K562 (cell line): Measurements from ENCODE around the gene CCDC196. TPM values are rescaled to one million over a fixed set of nuclear protein-coding genes. Genes with fewer than 3 reads are reported as not detected.
A peak's percentile ranks its signal among the peaks of the same experiment; 100 is the strongest.

Experiments used
- ATAC-seq: fragments of 200-7000 bp; cut with Tn5 transposase; 3 replicates; pipeline ENCODE4 v1.9.1; 2020; ENCODE audit warnings: moderate library complexity
- BruUV-seq: library from RNA; stranded (reverse); fragments of 400-500 nt; replicated peaks from 2 replicates; lab custom pipeline; 2021; lab: Mats Ljungman, UMichigan
- CTCF ChIA-PET: fragments of 300-600 bp; formaldehyde crosslinking; extraction: SDS; loops from one replicate; lab custom pipeline; 2021; ENCODE audit warnings: low intra/inter-chr PET ratio; lab: Yijun Ruan, JAX
- POLR2A ChIA-PET: fragments of 300-600, 350-650 bp; sonication (Branson Sonifier 250); formaldehyde crosslinking; extraction: SDS; loops from one replicate; lab custom pipeline; 2021; ENCODE audit warnings: antibody characterized with exemption, inconsistent platforms; lab: Yijun Ruan, JAX
- DNase-seq, 4 experiments: peaks; one replicate each; pipeline versions ENCODE4 v3.0.0 to v3.0.0-alpha.2; 2011 to 2018; ENCODE audit warnings: low spot score in 3 of 4, mixed read lengths in 3 of 4; ENCODE audit errors: extremely low read depth in 1 of 4
- FAIRE-seq: peaks from 2 replicates; lab custom pipeline; 2011; peaks lifted over from hg19 to GRCh38; lab: Jason Lieb, UNC
- H2AFZ ChIP-seq: 2 replicates; pipeline ENCODE4 v1.6.0; 2011; ENCODE audit warnings: low read depth, low read length, control low read depth, inconsistent platforms
- H3K27ac ChIP-seq: fragments of 200-600 bp; 3 replicates; pipeline ENCODE4 v1.8.0; 2011; ENCODE audit warnings: low read depth, mild to moderate bottlenecking, control low read depth, inconsistent platforms, low read length, moderate library complexity, mixed read lengths; ENCODE audit errors: extremely low read depth
- H3K27me3 ChIP-seq, 2 experiments: fragments of 300-600 bp in 1 of 2; 2 replicates in 1 of 2; 3 replicates in 1 of 2; pipeline versions ENCODE4 v1.6.0 to v1.8.0; 2011; ENCODE audit warnings: inconsistent platforms in 2 of 2, low read length in 2 of 2, mild to moderate bottlenecking in 1 of 2, mixed read lengths in 1 of 2, moderate library complexity in 1 of 2; ENCODE audit not compliant: control insufficient read depth in 2 of 2, insufficient read depth in 2 of 2
- H3K36me3 ChIP-seq: fragments of 300-600 bp; 3 replicates; pipeline ENCODE4 v1.8.0; 2011; ENCODE audit warnings: mild to moderate bottlenecking, low read length, inconsistent platforms; ENCODE audit not compliant: control insufficient read depth, insufficient read depth
- H3K4me1 ChIP-seq, 2 experiments: fragments of 200-600 bp in 1 of 2; replicated peaks in 1 of 2; 2 replicates in 1 of 2; 3 replicates in 1 of 2; pipeline versions ENCODE4 v1.5.1 to v1.8.0; 2011; ENCODE audit warnings: inconsistent platforms in 2 of 2, low read length in 2 of 2, mild to moderate bottlenecking in 1 of 2, mixed read lengths in 1 of 2, moderate library complexity in 1 of 2; ENCODE audit not compliant: control insufficient read depth in 2 of 2, insufficient read depth in 2 of 2
- H3K4me2 ChIP-seq: 2 replicates; pipeline ENCODE4 v1.6.1; 2011; ENCODE audit warnings: low read length, control low read depth, inconsistent platforms, mixed read lengths; ENCODE audit not compliant: insufficient read depth
- H3K4me3 ChIP-seq: fragments of 200-600 bp; sonication (generic), shearing (Covaris generic); 2 replicates; pipeline ENCODE4 v1.5.1; 2016; ENCODE audit warnings: control low read depth, inconsistent platforms
- H3K79me2 ChIP-seq: fragments of 200-600 bp; 3 replicates; pipeline ENCODE4 v1.8.0; 2011; ENCODE audit warnings: low read length, inconsistent platforms; ENCODE audit not compliant: control insufficient read depth, insufficient read depth
- H3K9ac ChIP-seq, 2 experiments: 2 replicates each; pipeline versions ENCODE4 v1.6.0 to v1.6.1; 2011; ENCODE audit warnings: low read depth in 2 of 2, low read length in 2 of 2, control low read depth in 1 of 2, inconsistent platforms in 1 of 2, mild to moderate bottlenecking in 1 of 2, mixed read lengths in 1 of 2; ENCODE audit not compliant: insufficient read depth in 1 of 2
- H3K9me1 ChIP-seq: one replicate; pipeline ENCODE4 v1.6.0; 2011; ENCODE audit warnings: inconsistent platforms, mild to moderate bottlenecking, low read length, moderate library complexity; ENCODE audit not compliant: control insufficient read depth, insufficient read depth
- H3K9me3 ChIP-seq: replicated peaks from 2 replicates; pipeline ENCODE4 v1.5.1; 2011; ENCODE audit warnings: low read depth, low read length, inconsistent platforms; ENCODE audit not compliant: control insufficient read depth, insufficient read depth
- H4K20me1 ChIP-seq: replicated peaks from 2 replicates; pipeline ENCODE4 v1.6.1; 2011; ENCODE audit warnings: low read length, inconsistent platforms, mixed read lengths; ENCODE audit not compliant: control insufficient read depth, insufficient read depth
- ARID1B ChIP-seq: fragments of 450-650 bp; IDR thresholded peaks from 2 replicates; pipeline ENCODE4 v1.6.1; 2016; ENCODE audit warnings: antibody characterized with exemption, mild to moderate bottlenecking, inconsistent platforms
- ATF2 ChIP-seq: sonication (generic); formaldehyde crosslinking; IDR thresholded peaks from 2 replicates; pipeline ENCODE4 v1.8.1; 2022; ENCODE audit warnings: missing genetic modification reagents
- CBFA2T3 ChIP-seq: fragments of 450-650 bp; IDR thresholded peaks from 2 replicates; pipeline ENCODE4 v1.6.1; 2017
- GATAD2B ChIP-seq: fragments of 450-650 bp; IDR thresholded peaks from 2 replicates; pipeline ENCODE4 v1.6.1; 2017; ENCODE audit warnings: mild to moderate bottlenecking, borderline replicate concordance
- HMGN3 ChIP-seq: IDR thresholded peaks from 2 replicates; pipeline ENCODE4 v1.6.1; 2011; ENCODE audit warnings: borderline replicate concordance, low read depth, mild to moderate bottlenecking, mixed read lengths, low read length; ENCODE audit not compliant: insufficient read length; ENCODE audit errors: extremely low read depth
- MCM3 ChIP-seq: fragments of 450-650 bp; IDR thresholded peaks from 2 replicates; pipeline ENCODE4 v1.6.1; 2016
- MITF ChIP-seq: IDR thresholded peaks from 2 replicates; pipeline ENCODE4 v1.6.1; 2014; ENCODE audit warnings: antibody characterized with exemption
- SMAD4 ChIP-seq: fragments of 250-450 bp; sonication (Bioruptor Pico); conservative IDR thresholded peaks from 2 replicates; pipeline ENCODE4 v1.8.0; 2021; ENCODE audit warnings: inconsistent platforms, mild to moderate bottlenecking, moderate library complexity
- ZNF354B ChIP-seq: fragments of 250-450 bp; sonication (Bioruptor Pico); IDR thresholded peaks from 2 replicates; pipeline ENCODE4 v1.4.0; 2020
- ZNF395 ChIP-seq: fragments of 200-800 bp; sonication (Bioruptor generic); IDR thresholded peaks from 2 replicates; pipeline ENCODE4 v1.6.1; 2017; ENCODE audit warnings: missing genetic modification characterization, missing compliant biosample characterization
- WGBS: fragments of 100-300 bp; shearing (Covaris generic); methylation state at CpG from one replicate; pipeline ENCODE4 v1.1.6; 2016; ENCODE audit warnings: low coverage, mixed read lengths; ENCODE audit not compliant: insufficient coverage; ENCODE audit errors: missing lambda C conversion rate; 5-methylcytosine and 5-hydroxymethylcytosine counted together
- in situ Hi-C: fragments of 300-500 bp; cut with MboI; formaldehyde crosslinking; loops from 4 replicates; pipeline ENCODE4 v1.15.0; 2018; ENCODE audit warnings: inconsistent platforms, mixed read lengths
- intact Hi-C: fragments of 100-400 bp; cut with micrococcal nuclease; formaldehyde crosslinking; loops from 2 replicates; pipeline ENCODE4 v1.14.2; 2022
- polyA plus RNA-seq, 8 experiments: library from polyadenylated mRNA; depleted of rRNA in 4 of 8; stranded (reverse) in 5 of 8; unstranded in 3 of 8; fragments of >200 nt; fragmentation: Nextera tagmentation in 2 of 8; fragmentation: Illumina TruSeq in 1 of 8; extraction: Ambion mirVana in 2 of 8; extraction: Trizol in 1 of 8; gene quantifications; 2 replicates each; pipeline versions ENCODE4 v1.2.1 to v1.2.3, GENCODE V29; 2011 to 2014; ENCODE audit warnings: inconsistent platforms in 1 of 8, missing spikeins in 1 of 8
- total RNA-seq, 7 experiments: library from RNA; depleted of rRNA in 6 of 7; stranded (reverse); fragments of >200 nt in 6 of 7; fragmentation: Illumina TruSeq in 2 of 7; extraction: Trizol in 2 of 7; gene quantifications; 2 replicates each; pipeline versions ENCODE4 v1.2.1 to v1.2.3, GENCODE V29; 2011 to 2021; ENCODE audit warnings: low replicate concordance in 1 of 7

CCDC196 gene
- total and polyA plus RNA-seq, 9 of the 15 experiments (the other 6 are each of a cell fraction or from before 2014, with no cell fraction given) = not detected

GRCh38 chr14:66483322-66483721 is 2.8 kb upstream of the CCDC196 start:
- Histone ChIP-seq H3K36me3 (no peaks in the 10 kb centered on the region), H2AFZ (no peak overlapping the region), H4K20me1 (no peaks in the 10 kb centered on the region), H3K9me3 (no peaks in the 10 kb centered on the region), H3K27ac (no peak overlapping the region), H3K9ac (no peak overlapping the region), H3K4me2 (no peak overlapping the region), H3K79me2 (no peaks in the 10 kb centered on the region), H3K27me3 (no peaks in the 10 kb centered on the region), H3K9me1 (no peaks in the 10 kb centered on the region), H3K4me3 (no peak overlapping the region), H3K4me1 (peaks cover 0 to 3% of the 10 kb centered on the region in 2 experiments; a peak in 2 of 5 replicates)
- 8% methylated on average over 1 of the region's 1 CpG for WGBS
- in situ Hi-C loops = loop anchor here (25.0 kb wide), 1 partner anchor 1329 kb away; the partner anchor contains the start of genes RAD51B and ZFYVE26
- intact Hi-C loops = no loop called here
- BruUV-seq = no TSS peak
- DNase-seq (peak in 1 of 4 experiments; percentile 23), ATAC-seq (peak; percentile 56; the same call in 2 of the 3 replicates), FAIRE-seq (peak; percentile 40)
- ChIA-PET CTCF (no interaction called here), POLR2A (no interaction called here)
- no peak for TF ChIP-seq GATAD2B
- no peak for TF ChIP-seq MITF
- TF ChIP-seq ATF2 (CRISPR knock-in tag) = no peak
- TF ChIP-seq ZNF395 (CRISPR knock-in tag) = no peak
- peak; percentile 35; the same call in 1 of the 2 replicates for TF ChIP-seq CBFA2T3
- peak; percentile 14; the same call in 1 of the 2 replicates for TF ChIP-seq ARID1B
- no peak for TF ChIP-seq ZNF354B (CRISPR knock-in tag)
- TF ChIP-seq HMGN3 = no peak
- no peak for TF ChIP-seq MCM3
- no peak for TF ChIP-seq SMAD4 (CRISPR knock-in tag)
